K562 (cell line): ENCODE measurements around the gene HS3ST3A1. TPM values are rescaled to one million over a fixed set of nuclear protein-coding genes. Genes with fewer than 3 reads are reported as not detected.

ENCODE experiments used
- ADNP ChIP-seq: fragments of 200-800 bp; sonication (Bioruptor generic); IDR thresholded peaks from 2 replicates; pipeline ENCODE4 v1.6.1; 2016; ENCODE audit warnings: missing genetic modification characterization, missing compliant biosample characterization
- COPS2 ChIP-seq: fragments of 450-650 bp; conservative IDR thresholded peaks from 2 replicates; pipeline ENCODE4 v1.6.1; 2016; ENCODE audit warnings: mild to moderate bottlenecking, moderate library complexity
- FOXA3 ChIP-seq, 2 experiments: fragments of 450-650 bp in 1 of 2; sonication (generic) in 1 of 2; formaldehyde crosslinking; IDR thresholded peaks in 1 of 2; conservative IDR thresholded peaks in 1 of 2; 2 replicates each; pipeline versions ENCODE4 v1.4.0 to v1.8.0; 2020 to 2022; ENCODE audit warnings: mild to moderate bottlenecking in 2 of 2, missing genetic modification reagents in 1 of 2
- MGA ChIP-seq: fragments of 450-650 bp; IDR thresholded peaks from 2 replicates; pipeline ENCODE4 v1.6.1; 2016; ENCODE audit warnings: mild to moderate bottlenecking, moderate library complexity
- NCOA6 ChIP-seq: fragments of 450-650 bp; IDR thresholded peaks from 2 replicates; pipeline ENCODE4 v1.6.1; 2017; ENCODE audit warnings: mild to moderate bottlenecking
- POLR3A ChIP-seq: IDR thresholded peaks from 2 replicates; pipeline ENCODE4 v1.6.1; 2011; ENCODE audit warnings: borderline replicate concordance, mild to moderate bottlenecking, moderate library complexity; ENCODE audit not compliant: insufficient read length, insufficient read depth; ENCODE audit errors: extremely low read depth
- PREB ChIP-seq: sonication (generic); formaldehyde crosslinking; IDR thresholded peaks from 2 replicates; pipeline ENCODE4 v1.8.1; 2023; ENCODE audit warnings: mild to moderate bottlenecking, missing genetic modification reagents
- RNF2 ChIP-seq: sonication (generic); IDR thresholded peaks from 2 replicates; pipeline ENCODE4 v1.6.1; 2016
- SUPT5H ChIP-seq: fragments of 450-650 bp; IDR thresholded peaks from 2 replicates; pipeline ENCODE4 v1.6.1; 2016
- ZNF121 ChIP-seq: sonication (generic); formaldehyde crosslinking; conservative IDR thresholded peaks from 2 replicates; pipeline ENCODE4 v1.8.0; 2022; ENCODE audit warnings: missing genetic modification reagents
- ZNF134 ChIP-seq: fragments of 250-450 bp; sonication (Bioruptor Pico); conservative IDR thresholded peaks from 2 replicates; pipeline ENCODE4 v1.4.0; 2020
- ZNF140 ChIP-seq: fragments of 250-450 bp; sonication (Bioruptor Pico); IDR thresholded peaks from 2 replicates; pipeline ENCODE4 v1.8.0; 2021; ENCODE audit warnings: moderate library complexity, mild to moderate bottlenecking, inconsistent platforms
- ZNF398 ChIP-seq: fragments of 250-450 bp; sonication (Bioruptor Pico); IDR thresholded peaks from 2 replicates; pipeline ENCODE4 v1.8.0; 2021; ENCODE audit warnings: moderate library complexity, mild to moderate bottlenecking, inconsistent platforms
- ZNF695 ChIP-seq: fragments of 450-650 bp; formaldehyde crosslinking; IDR thresholded peaks from 2 replicates; pipeline ENCODE4 v1.4.0; 2020; ENCODE audit warnings: mild to moderate bottlenecking, moderate library complexity
- polyA plus RNA-seq, 8 experiments: library from polyadenylated mRNA; depleted of rRNA in 4 of 8; stranded (reverse) in 5 of 8; unstranded in 3 of 8; fragments of >200 nt; fragmentation: Nextera tagmentation in 2 of 8; fragmentation: Illumina TruSeq in 1 of 8; extraction: Ambion mirVana in 2 of 8; extraction: Trizol in 1 of 8; gene quantifications; 2 replicates each; pipeline versions ENCODE4 v1.2.1 to v1.2.3, GENCODE V29; 2011 to 2014; ENCODE audit warnings: inconsistent platforms in 1 of 8, missing spikeins in 1 of 8
- total RNA-seq, 7 experiments: library from RNA; depleted of rRNA in 6 of 7; stranded (reverse); fragments of >200 nt in 6 of 7; fragmentation: Illumina TruSeq in 2 of 7; extraction: Trizol in 2 of 7; gene quantifications; 2 replicates each; pipeline versions ENCODE4 v1.2.1 to v1.2.3, GENCODE V29; 2011 to 2021; ENCODE audit warnings: low replicate concordance in 1 of 7

HS3ST3A1 gene
- total and polyA plus RNA-seq, 9 of the 15 experiments (the other 6 are each of a cell fraction or from before 2014, with no cell fraction given) = 0.25 to 14.8 (median 2.3) TPM

GRCh38 chr17:13600475-13601321 lies 1.0 kb downstream of the HS3ST3A1 start (continued):
- TF ChIP-seq MGA (peak; percentile 40; the same call in 1 of the 2 replicates), ZNF398 (CRISPR knock-in tag) (no peak), RNF2 (no peak), SUPT5H (no peak), POLR3A (no peak), ZNF121 (no peak), ZNF140 (CRISPR knock-in tag) (no peak), FOXA3 (CRISPR knock-in tag; conservative IDR thresholded peaks at IDR 0.05 in 1 of 2, IDR thresholded peaks at IDR 0.05 in 1 of 2) (no peak), PREB (no peak), ZNF134 (CRISPR knock-in tag) (no peak), ADNP (tag) (no peak), ZNF695 (CRISPR knock-in tag) (no peak), COPS2 (no peak), NCOA6 (peak; percentile 62)
